Mucosa of descending colon (tissue), 3 donors: ENCODE results near the gene HDAC4. TPM values are rescaled to one million over a fixed set of nuclear protein-coding genes. Genes with fewer than 3 reads are reported as not detected.

Source experiments
- ATAC-seq: fragments of 200-7000 bp; cut with Tn5 transposase; one replicate; pipeline ENCODE4 v1.9.1; 2020; ENCODE audit warnings: mild to moderate bottlenecking, moderate library complexity
- DNase-seq, 3 donors: peaks; one replicate each; pipeline ENCODE4 v3.0.0-alpha.2; 2020
- H3K36me3 ChIP-seq: fragments of 200-600 bp; one replicate; pipeline ENCODE4 v1.8.0; 2021; ENCODE audit warnings: low read depth, mild to moderate bottlenecking
- H3K4me1 ChIP-seq: fragments of 200-600 bp; one replicate; pipeline ENCODE4 v1.8.0; 2021; ENCODE audit warnings: low read depth, mild to moderate bottlenecking
- H3K4me3 ChIP-seq: fragments of 200-600 bp; one replicate; pipeline ENCODE4 v1.8.0; 2021; ENCODE audit warnings: mild to moderate bottlenecking
- H3K9me3 ChIP-seq: fragments of 200-600 bp; one replicate; pipeline ENCODE4 v1.8.0; 2021; ENCODE audit warnings: mild to moderate bottlenecking
- CTCF ChIP-seq: fragments of 200-600 bp; IDR thresholded peaks from one replicate; pipeline ENCODE4 v1.8.0; 2022; ENCODE audit warnings: antibody characterized with exemption, mild to moderate bottlenecking
- intact Hi-C, 2 donors: fragments of 100-400 bp; cut with DNase I in 1 of 2; cut with micrococcal nuclease in 1 of 2; formaldehyde crosslinking; loops; one replicate each; pipeline versions ENCODE4 v1.11.0 to v1.11.1; 2022; cut with DNase I, micrococcal nuclease
- total RNA-seq, 3 donors: library from RNA; stranded (reverse); fragmentation: NEBNext Ultra II Directional in 2 of 3; extraction: Animal tissue kit (Norgen Biotek cat#: 25700) in 2 of 3; gene quantifications; one replicate each; pipeline versions ENCODE4 v1.2.1 to v1.2.4, GENCODE V29; 2021 to 2023
- donor health status: DM: no; HTN: no; CAD: no; lungs with moderate emphysema.
- donor health status: DM: no; HTN: no; CAD: no.
- donor health status: DM: no; HTN: yes; CAD: no.

Gene HDAC4
- total RNA-seq, 3 donors from 2014 or later = 41.4 to 147 (median 44.0) TPM

- no peak for TF ChIP-seq CTCF
- no peak overlapping the region for H3K4me3 ChIP-seq
- DNase-seq (no peak), ATAC-seq (no peak)
- H3K36me3 ChIP-seq = no peaks in the 10 kb centered on the region
- intact Hi-C loops = no loop called here
- no peaks in the 10 kb centered on the region for H3K9me3 ChIP-seq
- H3K4me1 ChIP-seq = no peaks in the 10 kb centered on the region
Measured at GRCh38 chr2:239405071-239405470, 4.3 kb upstream of the HDAC4 start.

GRCh38 chr2:239402666-239403065 is 1.8 kb upstream of the HDAC4 start:
- Histone ChIP-seq H3K36me3 (no peaks in the 10 kb centered on the region), H3K4me3 (no peak overlapping the region), H3K4me1 (no peaks in the 10 kb centered on the region), H3K9me3 (no peaks in the 10 kb centered on the region)
- ATAC-seq = no peak
- no peak for DNase-seq
- no peak for TF ChIP-seq CTCF
- intact Hi-C loops = no loop called here

GRCh38 chr2:239401881-239402233 is 1.0 kb upstream of the HDAC4 start:
- peak; percentile 24 for ATAC-seq

GRCh38 chr2:239401067-239401880 is 454 bp upstream of the HDAC4 start:
- ATAC-seq (peak; percentile 94), DNase-seq (peak; percentile 99 to 100 (median 100))
- H3K4me3 ChIP-seq = peak overlapping the region; percentile 38
- intact Hi-C loops = no loop called here
- no peak for TF ChIP-seq CTCF
- H3K9me3 ChIP-seq = no peaks in the 10 kb centered on the region
- H3K36me3 ChIP-seq = no peaks in the 10 kb centered on the region
- H3K4me1 ChIP-seq = no peaks in the 10 kb centered on the region

More at GRCh38 chr2:239401881-239402233, 1.0 kb upstream of the HDAC4 start:
- intact Hi-C loops = no loop called here
- DNase-seq = no peak
- TF ChIP-seq CTCF = no peak
- H3K9me3 ChIP-seq = no peaks in the 10 kb centered on the region
- H3K4me3 ChIP-seq = peak overlapping the region; percentile 38
- H3K36me3 ChIP-seq = no peaks in the 10 kb centered on the region
- H3K4me1 ChIP-seq = no peaks in the 10 kb centered on the region

- Histone ChIP-seq H3K4me3 (peak overlapping the region; percentile 38), H3K9me3 (no peaks in the 10 kb centered on the region), H3K36me3 (no peaks in the 10 kb centered on the region), H3K4me1 (no peaks in the 10 kb centered on the region)
- DNase-seq (peak; percentile 42 to 60 (median 54)), ATAC-seq (no peak)
- intact Hi-C loops = no loop called here
- TF ChIP-seq CTCF = no peak
Measured at GRCh38 chr2:239399921-239400595, 762 bp downstream of the HDAC4 start.
